HEK293 (cell line): ENCODE measurements around the gene MRTFB.

Experiments used
- FEZF1 ChIP-seq: fragments of 450-650 bp; formaldehyde crosslinking; IDR thresholded peaks from 2 replicates; pipeline ENCODE4 v1.5.1; 2016; ENCODE audit warnings: missing biosample characterization, missing genetic modification characterization
- HOXC10 ChIP-seq: sonication (generic); formaldehyde crosslinking; IDR thresholded peaks from 2 replicates; pipeline ENCODE4 v1.8.1; 2023; ENCODE audit warnings: mild to moderate bottlenecking, missing genetic modification reagents
- IKZF3 ChIP-seq: fragments of 450-650 bp; IDR thresholded peaks from 2 replicates; pipeline ENCODE4 v1.5.0; 2018; ENCODE audit warnings: missing biosample characterization, mild to moderate bottlenecking, missing genetic modification characterization, moderate library complexity
- KLF16 ChIP-seq: fragments of 450-650 bp; formaldehyde crosslinking; IDR thresholded peaks from 2 replicates; pipeline ENCODE4 v1.5.1; 2017; ENCODE audit warnings: missing biosample characterization, missing genetic modification characterization
- KLF8 ChIP-seq: fragments of 450-650 bp; formaldehyde crosslinking; IDR thresholded peaks from 2 replicates; pipeline ENCODE4 v1.5.1; 2016; ENCODE audit warnings: missing biosample characterization, missing genetic modification characterization
- MEIS1 ChIP-seq: sonication (generic); formaldehyde crosslinking; IDR thresholded peaks from 2 replicates; pipeline ENCODE4 v1.8.1; 2022; ENCODE audit warnings: missing genetic modification reagents, mild to moderate bottlenecking, borderline replicate concordance
- ZBTB10 ChIP-seq: fragments of 450-650 bp; formaldehyde crosslinking; IDR thresholded peaks from 2 replicates; pipeline ENCODE4 v1.5.1; 2016; ENCODE audit warnings: missing biosample characterization, missing genetic modification characterization
- ZBTB21 ChIP-seq: fragments of 450-650 bp; formaldehyde crosslinking; IDR thresholded peaks from 2 replicates; pipeline ENCODE4 v1.5.1; 2017; ENCODE audit warnings: missing biosample characterization, missing genetic modification characterization
- ZBTB26 ChIP-seq: fragments of 450-650 bp; formaldehyde crosslinking; optimal IDR thresholded peaks from 2 replicates; pipeline ENCODE3; 2016; ENCODE audit warnings: missing biosample characterization, mild to moderate bottlenecking, missing genetic modification characterization
- ZFHX2 ChIP-seq: fragments of 450-650 bp; formaldehyde crosslinking; conservative IDR thresholded peaks from 2 replicates; pipeline ENCODE4 v1.5.1; 2016; ENCODE audit warnings: missing biosample characterization, missing genetic modification characterization
- ZFP37 ChIP-seq: fragments of 450-650 bp; formaldehyde crosslinking; IDR thresholded peaks from 2 replicates; pipeline ENCODE4 v1.5.1; 2016; ENCODE audit warnings: missing biosample characterization, missing genetic modification characterization
- ZNF10 ChIP-seq: fragments of 450-650 bp; formaldehyde crosslinking; IDR thresholded peaks from 2 replicates; pipeline ENCODE4 v1.5.1; 2017; ENCODE audit warnings: missing biosample characterization, missing genetic modification characterization
- ZNF114 ChIP-seq: fragments of 450-650 bp; formaldehyde crosslinking; IDR thresholded peaks from 2 replicates; pipeline ENCODE4 v1.5.0; 2017; ENCODE audit warnings: missing biosample characterization, missing genetic modification characterization
- ZNF121 ChIP-seq: fragments of 450-650 bp; formaldehyde crosslinking; IDR thresholded peaks from 2 replicates; pipeline ENCODE4 v1.5.1; 2016; ENCODE audit warnings: missing biosample characterization, missing genetic modification characterization
- ZNF184 ChIP-seq: fragments of 450-650 bp; IDR thresholded peaks from 2 replicates; pipeline ENCODE4 v1.5.1; 2018; ENCODE audit warnings: missing biosample characterization, mild to moderate bottlenecking, missing genetic modification characterization
- ZNF211 ChIP-seq: fragments of 450-650 bp; formaldehyde crosslinking; IDR thresholded peaks from 2 replicates; pipeline ENCODE4 v1.5.1; 2016; ENCODE audit warnings: low read depth, missing biosample characterization, missing genetic modification characterization
- ZNF221 ChIP-seq: fragments of 450-650 bp; formaldehyde crosslinking; IDR thresholded peaks from 2 replicates; pipeline ENCODE4 v1.5.1; 2017; ENCODE audit warnings: missing biosample characterization, missing genetic modification characterization, borderline replicate concordance
- ZNF24 ChIP-seq: fragments of 450-650 bp; formaldehyde crosslinking; IDR thresholded peaks from 2 replicates; pipeline ENCODE4 v1.5.1; 2016; ENCODE audit warnings: missing biosample characterization, missing genetic modification characterization
- ZNF549 ChIP-seq: fragments of 450-650 bp; IDR thresholded peaks from 2 replicates; pipeline ENCODE4 v1.5.1; 2018; ENCODE audit warnings: missing biosample characterization, missing genetic modification characterization, mild to moderate bottlenecking, inconsistent platforms, moderate library complexity
- ZNF558 ChIP-seq: fragments of 450-650 bp; formaldehyde crosslinking; IDR thresholded peaks from 2 replicates; pipeline ENCODE4 v1.5.1; 2016; ENCODE audit warnings: missing biosample characterization, missing genetic modification characterization
- ZNF624 ChIP-seq: fragments of 450-650 bp; formaldehyde crosslinking; IDR thresholded peaks from 2 replicates; pipeline ENCODE4 v1.5.1; 2017; ENCODE audit warnings: missing biosample characterization, missing genetic modification characterization
- ZNF658 ChIP-seq: fragments of 450-650 bp; formaldehyde crosslinking; IDR thresholded peaks from 2 replicates; pipeline ENCODE4; 2016; ENCODE audit warnings: missing biosample characterization, missing genetic modification characterization
- ZNF677 ChIP-seq: fragments of 450-650 bp; IDR thresholded peaks from 2 replicates; pipeline ENCODE4 v1.5.0; 2018; ENCODE audit warnings: missing biosample characterization, mild to moderate bottlenecking, missing genetic modification characterization, moderate library complexity
- ZNF837 ChIP-seq: fragments of 450-650 bp; formaldehyde crosslinking; IDR thresholded peaks from 2 replicates; pipeline ENCODE4 v1.5.1; 2016; ENCODE audit warnings: missing biosample characterization, missing genetic modification characterization
- ZSCAN5A ChIP-seq: fragments of 450-650 bp; formaldehyde crosslinking; IDR thresholded peaks from 2 replicates; pipeline ENCODE4 v1.5.1; 2016; ENCODE audit warnings: missing biosample characterization, missing genetic modification characterization
- TF ChIP-seq, protein P1 (sequence below): IDR thresholded peaks from 2 replicates; pipeline ENCODE4 v1.6.1; 2011; ENCODE audit warnings: mild to moderate bottlenecking, low read depth, low read length, borderline replicate concordance
- TF ChIP-seq, protein P2 (sequence below): fragments of 450-650 bp; formaldehyde crosslinking; IDR thresholded peaks from 2 replicates; pipeline ENCODE4 v1.5.1; 2016; ENCODE audit warnings: missing biosample characterization, missing genetic modification characterization
- TF ChIP-seq, protein P3 (sequence below): fragments of 450-650 bp; formaldehyde crosslinking; IDR thresholded peaks from 2 replicates; pipeline ENCODE4 v1.5.1; 2016; ENCODE audit warnings: missing biosample characterization, missing genetic modification characterization
- TF ChIP-seq, protein P4 (sequence below): fragments of 450-650 bp; formaldehyde crosslinking; IDR thresholded peaks from 2 replicates; pipeline ENCODE4 v1.5.1; 2017; ENCODE audit warnings: missing biosample characterization, missing genetic modification characterization

Gene MRTFB

DNA sequence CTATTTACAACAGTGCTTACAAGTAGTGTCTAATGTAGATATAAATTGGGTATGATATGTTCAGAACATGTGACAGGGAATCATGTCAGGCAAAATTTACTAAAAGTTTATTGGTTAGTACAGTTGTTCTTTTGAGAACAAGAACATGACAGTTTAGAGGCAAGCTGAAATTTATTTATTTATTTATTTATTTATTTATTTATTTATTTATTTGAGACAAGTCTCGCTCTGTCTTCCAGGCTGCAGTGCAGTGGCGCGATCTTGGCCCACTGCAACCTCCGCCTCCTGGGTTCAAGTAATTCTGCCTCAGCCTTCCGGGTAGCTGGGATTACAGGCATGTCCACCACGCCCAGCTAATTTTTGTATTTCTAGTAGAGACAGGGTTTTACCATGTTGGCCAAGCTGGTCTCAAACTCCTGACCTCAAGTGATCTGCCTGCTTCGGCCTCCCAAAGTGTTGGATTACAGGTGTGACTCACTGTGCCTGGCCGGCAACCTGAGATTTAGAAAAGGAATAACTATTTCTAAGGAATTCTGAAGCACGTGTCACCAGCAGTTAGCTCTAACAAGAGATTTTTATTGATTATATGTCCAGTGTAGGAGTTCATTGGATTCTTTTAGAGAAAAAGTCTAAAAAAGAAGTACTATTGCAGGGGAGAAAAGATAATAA, 24.9 kb downstream of the MRTFB start (continued):
- TF ChIP-seq, protein P1, sequence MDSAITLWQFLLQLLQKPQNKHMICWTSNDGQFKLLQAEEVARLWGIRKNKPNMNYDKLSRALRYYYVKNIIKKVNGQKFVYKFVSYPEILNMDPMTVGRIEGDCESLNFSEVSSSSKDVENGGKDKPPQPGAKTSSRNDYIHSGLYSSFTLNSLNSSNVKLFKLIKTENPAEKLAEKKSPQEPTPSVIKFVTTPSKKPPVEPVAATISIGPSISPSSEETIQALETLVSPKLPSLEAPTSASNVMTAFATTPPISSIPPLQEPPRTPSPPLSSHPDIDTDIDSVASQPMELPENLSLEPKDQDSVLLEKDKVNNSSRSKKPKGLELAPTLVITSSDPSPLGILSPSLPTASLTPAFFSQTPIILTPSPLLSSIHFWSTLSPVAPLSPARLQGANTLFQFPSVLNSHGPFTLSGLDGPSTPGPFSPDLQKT = no peak
- TF ChIP-seq, protein P2, sequence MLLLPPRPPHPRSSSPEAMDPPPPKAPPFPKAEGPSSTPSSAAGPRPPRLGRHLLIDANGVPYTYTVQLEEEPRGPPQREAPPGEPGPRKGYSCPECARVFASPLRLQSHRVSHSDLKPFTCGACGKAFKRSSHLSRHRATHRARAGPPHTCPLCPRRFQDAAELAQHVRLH (tag by site-specific recombination) = peak; percentile 46; the same call in 1 of the 2 replicates
- TF ChIP-seq ZNF211 (no peak), ZNF24 (tag by site-specific recombination) (no peak), ZNF114 (no peak), ZBTB26 (tag by site-specific recombination) (no peak), ZNF558 (peak; percentile 82), FEZF1 (tag by site-specific recombination) (no peak), ZNF624 (tag by site-specific recombination) (no peak), MEIS1 (no peak), ZBTB21 (peak; percentile 40; the same call in 1 of the 2 replicates), ZNF184 (tag by site-specific recombination) (no peak), ZNF837 (tag by site-specific recombination) (no peak), ZSCAN5A (tag by site-specific recombination) (no peak), ZNF549 (tag by site-specific recombination) (no peak), IKZF3 (tag by site-specific recombination) (no peak), ZNF677 (tag by site-specific recombination) (no peak), ZNF10 (tag by site-specific recombination) (no peak), ZNF121 (tag by site-specific recombination) (no peak), HOXC10 (CRISPR knock-in tag) (no peak), ZNF658 (tag by site-specific recombination) (no peak), ZFHX2 (tag by site-specific recombination) (no peak), ZFP37 (tag by site-specific recombination) (peak; percentile 72; the same call in 1 of the 2 replicates), ZBTB10 (tag by site-specific recombination) (no peak), KLF16 (tag by site-specific recombination) (no peak), KLF8 (tag by site-specific recombination) (no peak), ZNF221 (tag by site-specific recombination) (no peak)
- TF ChIP-seq, protein P3, sequence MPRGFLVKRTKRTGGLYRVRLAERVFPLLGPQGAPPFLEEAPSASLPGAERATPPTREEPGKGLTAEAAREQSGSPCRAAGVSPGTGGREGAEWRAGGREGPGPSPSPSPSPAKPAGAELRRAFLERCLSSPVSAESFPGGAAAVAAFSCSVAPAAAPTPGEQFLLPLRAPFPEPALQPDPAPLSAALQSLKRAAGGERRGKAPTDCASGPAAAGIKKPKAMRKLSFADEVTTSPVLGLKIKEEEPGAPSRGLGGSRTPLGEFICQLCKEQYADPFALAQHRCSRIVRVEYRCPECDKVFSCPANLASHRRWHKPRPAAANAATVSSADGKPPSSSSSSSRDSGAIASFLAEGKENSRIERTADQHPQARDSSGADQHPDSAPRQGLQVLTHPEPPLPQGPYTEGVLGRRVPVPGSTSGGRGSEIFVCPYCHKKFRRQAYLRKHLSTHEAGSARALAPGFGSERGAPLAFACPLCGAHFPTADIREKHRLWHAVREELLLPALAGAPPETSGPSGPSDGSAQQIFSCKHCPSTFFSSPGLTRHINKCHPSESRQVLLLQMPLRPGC = no peak
- TF ChIP-seq, protein P4, sequence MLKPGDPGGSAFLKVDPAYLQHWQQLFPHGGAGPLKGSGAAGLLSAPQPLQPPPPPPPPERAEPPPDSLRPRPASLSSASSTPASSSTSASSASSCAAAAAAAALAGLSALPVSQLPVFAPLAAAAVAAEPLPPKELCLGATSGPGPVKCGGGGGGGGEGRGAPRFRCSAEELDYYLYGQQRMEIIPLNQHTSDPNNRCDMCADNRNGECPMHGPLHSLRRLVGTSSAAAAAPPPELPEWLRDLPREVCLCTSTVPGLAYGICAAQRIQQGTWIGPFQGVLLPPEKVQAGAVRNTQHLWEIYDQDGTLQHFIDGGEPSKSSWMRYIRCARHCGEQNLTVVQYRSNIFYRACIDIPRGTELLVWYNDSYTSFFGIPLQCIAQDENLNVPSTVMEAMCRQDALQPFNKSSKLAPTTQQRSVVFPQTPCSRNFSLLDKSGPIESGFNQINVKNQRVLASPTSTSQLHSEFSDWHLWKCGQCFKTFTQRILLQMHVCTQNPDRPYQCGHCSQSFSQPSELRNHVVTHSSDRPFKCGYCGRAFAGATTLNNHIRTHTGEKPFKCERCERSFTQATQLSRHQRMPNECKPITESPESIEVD = 0 out of 2 replicates have a peak, but pooled peaks have one; percentile 24
